Glomerular visceral epithelial cell (primary cell): ENCODE measurements around the gene TMED4.
"Not testable (repeated sequence)": the region's sequence is repeated elsewhere in the genome, so short reads cannot be mapped to it uniquely, and the experiment has no call there.

Experiments
- DNase-seq: peaks from one replicate; pipeline ENCODE4 v3.0.0-alpha.2; 2016; ENCODE audit errors: extremely low spot score

The TMED4 gene

DNA sequence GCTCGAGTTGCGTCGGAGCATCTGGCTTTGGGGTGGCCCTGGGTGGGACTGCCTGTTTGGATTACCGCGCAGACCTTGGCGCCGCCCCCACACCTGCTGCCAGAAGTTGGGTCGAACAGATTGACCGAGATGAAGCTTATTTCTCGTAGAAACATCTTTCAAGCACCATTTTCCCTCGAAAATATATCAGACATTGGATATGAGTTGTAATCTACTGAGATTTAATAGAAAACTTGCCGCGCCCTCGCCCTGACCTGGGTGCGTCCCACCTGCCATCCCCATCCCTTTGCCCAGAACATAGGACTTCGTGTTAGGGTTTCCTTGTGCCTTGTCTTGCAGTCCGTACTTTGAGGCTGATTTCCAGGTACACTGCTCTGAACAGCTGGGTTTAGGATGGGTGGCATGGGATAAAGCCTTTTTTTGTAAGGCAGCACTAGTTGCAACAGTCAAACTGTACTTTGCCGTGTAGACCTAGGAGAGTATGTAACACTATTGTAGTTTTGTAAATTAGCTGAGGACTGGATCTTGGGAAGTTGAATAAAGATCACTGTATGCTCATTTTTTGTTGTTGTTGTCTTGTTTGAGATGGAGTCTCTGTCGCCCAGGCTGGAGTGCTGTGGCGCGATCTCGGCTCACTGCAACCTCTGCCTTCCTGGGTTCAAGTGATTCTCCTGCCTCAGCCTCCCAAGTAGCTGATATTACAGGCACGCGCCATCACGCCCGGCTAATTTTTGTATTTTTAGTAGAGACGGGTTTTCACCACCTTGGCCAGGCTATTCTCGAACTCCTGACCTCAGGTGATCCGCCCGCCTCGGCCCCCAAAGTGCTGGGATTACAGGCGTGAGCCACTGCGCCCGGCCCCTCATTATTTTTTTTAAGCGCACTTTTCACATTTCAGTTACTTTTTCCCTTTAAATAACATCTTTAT is 25.4 kb upstream of the TMED4 start:
- DNase-seq: no peak

DNA sequence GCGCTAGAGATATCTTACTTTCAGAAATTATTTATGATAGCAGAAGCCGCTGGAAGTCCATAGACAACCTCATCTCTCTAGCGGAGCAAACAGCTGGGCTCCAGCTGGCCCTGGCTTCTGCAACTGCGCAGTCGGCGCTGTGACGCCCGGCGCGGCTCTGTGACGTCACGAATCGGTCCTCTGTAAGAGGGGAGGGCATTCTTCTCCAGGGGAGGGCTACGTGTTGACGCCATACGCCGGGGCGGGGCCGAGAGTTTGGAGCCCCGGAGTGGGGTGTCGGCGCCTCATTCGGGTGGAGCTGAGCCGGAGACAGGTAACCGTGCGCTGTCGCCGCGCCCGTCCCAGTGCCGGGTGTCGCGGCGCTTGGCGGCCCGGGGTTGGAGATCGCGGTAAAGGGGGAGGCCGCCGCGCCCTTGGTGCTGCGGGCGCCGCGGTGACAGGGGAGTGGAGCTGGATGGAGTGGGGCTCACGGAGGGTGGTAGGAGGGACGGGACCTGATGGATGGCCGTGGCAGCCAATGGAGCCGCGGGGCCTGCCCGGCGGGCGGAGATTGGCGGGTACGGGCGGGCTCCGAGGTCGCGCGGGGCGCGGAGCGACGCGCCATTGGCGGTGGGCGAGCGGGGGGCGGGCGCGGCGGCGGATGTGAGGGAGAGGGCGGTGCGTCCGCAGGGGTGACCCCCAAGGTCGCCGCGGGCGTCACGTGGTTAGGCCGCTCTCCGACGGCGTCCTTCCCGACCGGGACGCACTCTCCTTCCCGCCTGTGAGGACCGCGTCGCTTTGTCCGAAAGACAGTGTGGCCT is 24.5 kb upstream of the TMED4 start, which contains the start of gene OGDH:
TSS of gene OGDH (plus strand) at position 287 of the 800 bp plus-strand sequence. CDS start 17,717 bp downstream, outside the sequence.
- DNase-seq: peak; percentile 97

DNA sequence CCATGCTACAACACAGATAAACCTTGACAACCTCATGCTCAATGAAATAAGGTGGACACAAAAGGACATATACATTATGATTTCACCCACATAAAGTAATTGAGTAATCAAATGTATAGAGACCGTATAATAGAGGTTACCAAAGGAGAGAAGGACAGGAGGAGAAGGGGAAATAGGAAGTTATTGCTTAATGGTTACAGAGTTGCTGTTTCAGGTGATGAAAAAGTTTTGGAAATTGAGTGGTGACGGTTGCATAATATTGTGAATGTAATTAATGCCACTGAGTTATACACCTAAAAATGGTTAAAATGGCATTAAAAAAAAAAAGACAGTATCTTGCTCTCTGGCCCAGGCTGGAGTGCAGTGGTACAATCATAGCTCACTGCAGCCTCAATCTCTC is 22.9 kb upstream of the TMED4 start:
- no peak for DNase-seq

DNA sequence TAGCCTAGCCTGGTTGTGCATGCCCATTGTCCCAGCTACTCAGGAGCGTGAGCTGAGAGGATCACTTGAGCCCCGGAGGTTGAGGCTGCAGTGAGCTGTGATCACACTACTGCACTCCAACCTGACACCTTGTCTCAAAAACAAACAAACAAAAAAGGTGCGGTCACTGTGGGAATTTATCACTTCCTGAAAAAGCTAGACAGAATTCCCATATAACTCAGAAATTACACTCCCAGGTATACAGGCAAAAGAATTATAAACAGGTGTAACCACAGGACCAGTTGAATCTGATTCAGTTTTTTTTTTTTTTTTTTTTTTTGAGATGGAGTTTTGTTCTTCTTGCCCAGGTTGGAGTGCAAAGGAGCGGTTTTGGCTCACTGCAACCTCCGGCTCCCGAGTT is 21.2 kb upstream of the TMED4 start:
- DNase-seq: no peak

DNA sequence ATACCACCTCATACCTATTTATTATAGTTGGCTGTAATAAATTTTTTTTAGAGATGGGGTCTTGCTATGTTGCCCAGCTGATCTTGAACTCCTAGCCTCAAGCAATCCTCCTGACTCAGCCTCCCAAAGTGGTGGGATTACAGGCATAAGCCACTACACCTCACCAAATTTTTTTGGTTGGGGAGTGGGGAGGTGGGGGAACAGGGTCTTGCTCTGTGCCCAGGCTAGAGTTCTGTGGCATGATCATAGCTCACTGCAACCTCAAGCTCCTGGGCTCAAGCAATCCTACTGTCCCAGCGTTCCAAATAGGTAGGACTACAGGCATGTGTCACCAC is 20.5 kb upstream of the TMED4 start:
- no peak for DNase-seq

DNA sequence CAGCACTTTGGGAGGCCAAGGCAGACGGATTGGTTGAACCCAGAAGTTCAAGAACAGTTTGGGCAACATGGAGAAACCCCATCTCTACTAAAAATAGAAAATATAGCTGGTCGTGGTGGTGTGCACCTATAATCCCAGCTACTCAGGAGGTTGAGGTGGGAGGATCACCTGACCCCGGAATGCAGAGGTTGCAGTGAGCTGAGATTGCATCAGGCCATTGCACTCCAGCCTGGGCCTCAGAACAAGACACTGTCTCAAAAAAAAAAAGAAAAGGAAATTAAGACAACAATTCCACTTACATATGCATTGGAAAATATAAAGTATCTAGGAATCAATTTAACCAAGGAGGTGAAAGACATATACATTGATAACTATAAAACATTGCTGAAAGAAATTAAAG is 17.2 kb upstream of the TMED4 start:
- DNase-seq: no peak

DNA sequence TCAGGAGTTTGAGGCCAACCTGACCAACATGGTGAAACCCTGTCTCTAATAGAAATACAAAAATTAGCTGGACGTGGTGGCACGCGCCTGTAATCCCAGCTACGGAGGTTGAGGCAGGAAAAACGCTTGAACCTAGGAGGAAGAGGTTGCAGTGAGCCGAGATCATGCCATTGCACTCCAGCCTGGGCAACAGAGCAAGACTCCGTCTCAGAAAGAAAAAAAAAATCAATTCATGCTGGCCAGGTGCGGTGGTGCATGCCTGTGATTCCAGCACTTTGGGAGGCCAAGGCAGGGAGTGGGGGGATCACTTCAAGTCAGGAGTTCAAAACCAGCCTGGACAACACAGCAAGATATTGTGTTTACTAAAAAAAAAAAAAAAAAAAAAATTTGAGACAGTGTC is 15.2 kb upstream of the TMED4 start:
- not testable (repeated sequence) for DNase-seq

DNA sequence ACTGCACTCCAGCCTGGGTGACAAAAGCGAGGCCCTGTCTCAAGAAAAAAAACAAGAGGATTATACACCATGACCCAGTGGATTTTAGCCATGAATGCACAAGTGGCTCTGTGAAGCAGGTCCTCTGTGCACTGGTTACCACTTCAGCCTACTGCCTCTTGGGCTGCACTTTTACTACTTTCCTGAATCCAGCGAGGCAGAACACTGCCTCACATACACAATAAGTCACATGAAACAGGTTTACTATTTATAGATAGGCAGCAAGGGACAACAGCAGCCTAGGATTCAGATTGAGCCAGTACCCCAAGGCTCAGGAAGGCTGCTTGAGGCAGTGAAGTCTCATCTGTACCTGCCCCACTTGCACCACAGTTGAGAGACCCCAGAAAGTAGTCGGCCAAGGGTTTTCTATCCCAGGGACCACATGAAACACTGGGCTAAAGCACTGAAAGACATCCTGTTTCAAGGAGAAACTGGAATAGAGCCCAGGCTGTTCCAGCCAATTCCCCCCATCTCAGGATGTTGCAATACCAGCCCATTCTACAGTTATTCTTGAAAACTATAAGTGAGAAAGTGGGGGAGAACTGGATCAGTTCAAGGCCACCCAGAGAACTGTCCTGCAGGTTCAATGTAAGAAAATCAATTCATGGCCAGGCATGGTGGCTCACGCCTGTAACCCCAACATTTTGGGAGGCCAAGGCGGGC is 14.1 kb upstream of the TMED4 start:
- DNase-seq: peak; percentile 29

DNA sequence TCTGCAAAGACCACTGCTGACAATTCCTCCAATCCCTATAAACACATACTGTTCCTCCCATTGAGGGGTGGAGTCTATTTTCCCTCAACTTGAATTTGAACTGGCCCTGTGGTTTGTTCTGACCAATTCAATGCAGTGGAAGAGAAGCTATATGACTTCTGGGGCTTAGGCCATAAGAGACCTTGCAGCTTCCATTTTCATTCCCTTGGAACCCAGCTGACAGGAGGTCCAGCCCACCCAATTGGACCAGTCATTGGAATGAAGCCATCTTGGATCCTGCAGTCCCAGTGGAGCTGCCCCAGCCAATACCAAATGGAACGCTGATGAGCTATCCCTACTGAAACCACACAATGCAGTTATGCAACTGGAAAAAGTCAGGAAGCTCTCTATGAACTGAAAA is 8.9 kb upstream of the TMED4 start:
- no peak for DNase-seq

DNA sequence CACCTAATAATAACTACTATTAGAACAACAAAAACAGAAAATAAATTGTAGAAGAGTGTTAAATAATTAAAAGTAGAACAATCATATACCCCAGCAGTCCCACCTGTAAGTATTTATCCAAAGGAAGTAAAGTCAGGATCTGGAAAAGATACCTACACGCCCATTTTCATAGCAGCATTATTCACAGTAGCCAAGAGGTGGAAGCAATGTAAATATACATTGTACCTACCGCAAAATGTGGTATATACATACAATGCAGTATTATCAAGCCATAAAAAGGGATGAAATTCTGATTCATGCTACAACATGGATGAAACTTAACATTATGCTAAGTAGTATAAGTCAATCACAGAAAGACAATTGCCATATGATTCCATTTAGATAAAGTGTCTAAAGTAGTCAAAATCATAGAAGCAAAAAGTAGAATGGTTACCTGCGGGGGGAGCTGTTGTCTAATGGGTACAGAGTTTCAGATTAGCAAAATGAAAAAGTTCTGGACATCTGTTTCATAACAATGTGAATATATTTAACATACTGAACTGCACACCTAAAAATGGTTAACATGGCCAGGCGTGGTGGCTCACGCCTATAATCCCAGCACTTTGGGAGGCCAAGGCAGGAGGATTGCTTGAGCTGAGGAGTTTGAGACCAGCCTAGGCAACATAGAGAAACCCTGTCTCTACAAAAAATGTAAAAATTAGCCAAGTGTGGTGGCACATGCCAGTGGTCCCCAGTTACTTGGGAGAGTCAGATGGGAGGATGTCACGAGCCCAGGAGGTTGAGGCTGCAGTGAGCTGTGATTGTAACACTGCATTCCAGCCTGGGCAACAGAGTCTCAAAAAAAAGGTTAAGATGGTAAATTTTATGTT is 6.0 kb upstream of the TMED4 start:
- peak; percentile 60 for DNase-seq

DNA sequence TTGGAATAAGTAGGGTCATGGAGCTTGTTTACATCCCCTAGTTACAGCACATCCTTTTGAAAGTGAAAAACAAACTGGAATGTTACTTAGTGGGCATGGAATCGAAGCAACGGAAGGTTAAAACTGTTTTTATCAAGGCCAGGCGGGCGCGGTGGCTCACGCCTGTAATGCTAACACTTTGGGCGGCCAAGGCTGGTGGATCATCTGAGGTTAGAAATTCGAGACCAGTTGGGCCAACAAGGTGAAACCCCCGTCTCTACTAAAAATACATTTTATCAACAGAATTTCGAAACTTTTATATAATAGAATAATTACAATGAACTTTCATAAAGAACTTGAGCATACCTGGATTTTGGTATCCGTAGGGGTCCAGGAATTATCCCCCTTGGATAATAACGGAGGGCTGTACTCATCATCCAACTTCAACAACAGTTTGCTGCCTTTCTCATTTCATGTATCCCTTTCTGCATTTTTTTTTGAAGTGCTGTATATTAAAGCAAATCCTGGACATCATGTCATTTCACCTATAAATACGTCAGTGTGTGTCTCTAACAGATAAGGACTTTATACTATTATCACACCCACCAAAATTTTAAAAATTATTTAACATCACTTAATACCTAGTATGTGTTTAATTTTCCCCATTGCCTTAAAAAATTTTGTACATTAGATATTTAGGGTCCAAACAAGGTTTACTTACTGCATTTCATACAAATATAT is 1.3 kb upstream of the TMED4 start:
- no peak for DNase-seq

DNA sequence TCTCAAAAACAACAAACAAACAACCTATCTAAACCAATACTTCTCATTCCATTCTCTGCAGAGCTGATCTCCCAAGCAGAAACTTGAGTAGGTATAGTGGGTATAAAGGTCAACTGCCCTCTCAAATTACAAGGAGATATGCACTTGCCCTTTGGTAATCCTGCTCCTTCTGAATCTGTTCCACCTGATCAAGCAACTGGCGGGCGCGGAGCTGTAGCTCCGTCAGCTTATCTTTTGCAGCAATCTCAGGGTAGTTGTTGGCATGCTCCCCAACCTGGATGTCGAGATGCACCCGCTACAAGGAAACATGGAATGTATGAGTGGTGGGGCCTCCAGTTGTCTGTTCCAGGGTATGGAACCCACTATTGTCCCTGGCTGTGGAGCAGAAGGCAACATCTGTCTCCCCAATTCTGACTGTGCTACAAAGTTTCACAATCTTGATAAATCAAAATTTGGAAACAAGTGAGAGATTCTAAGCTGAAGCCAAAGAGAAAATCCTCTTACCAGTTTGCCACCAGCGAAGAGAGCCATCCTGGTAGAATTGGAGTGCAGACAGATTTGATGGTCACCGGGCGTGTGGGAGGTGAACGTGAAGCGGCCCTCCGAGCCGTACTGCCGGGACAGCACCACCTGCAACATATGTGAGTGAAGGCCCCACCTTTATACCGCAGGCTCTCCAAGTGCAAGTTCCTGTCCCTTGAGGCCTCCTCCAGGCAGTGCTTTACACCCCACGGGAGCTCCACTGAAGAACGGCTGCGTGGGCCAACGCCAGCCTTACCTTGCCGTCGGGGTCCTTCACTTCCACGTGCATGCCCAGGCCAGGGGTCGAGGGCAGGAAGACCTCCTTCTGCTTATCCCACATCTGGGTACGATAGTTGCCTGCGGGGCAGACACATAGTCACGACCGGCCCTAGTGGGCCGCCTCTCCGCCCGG is 819 bp downstream of the TMED4 start:
- peak; percentile 30 for DNase-seq

DNA sequence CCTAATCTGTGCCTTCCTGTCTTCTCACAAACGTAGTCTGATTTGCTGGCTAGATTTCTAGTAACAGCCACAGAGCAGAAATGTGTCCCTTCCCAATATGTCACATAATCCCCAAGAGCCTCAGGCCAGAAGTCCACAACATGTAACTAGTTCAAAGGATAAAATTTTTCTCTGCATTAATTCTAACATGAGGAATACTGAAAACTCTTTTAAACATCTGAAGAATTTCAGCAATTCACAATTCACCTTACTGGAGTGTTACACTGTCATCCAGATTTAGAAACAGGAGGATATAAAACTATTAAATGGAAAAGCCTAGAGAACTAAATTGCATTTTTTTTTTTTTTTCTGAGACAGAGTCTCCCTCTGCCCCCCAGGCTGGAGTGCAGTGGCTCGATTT is 5.8 kb downstream of the TMED4 start:
- no peak for DNase-seq

DNA sequence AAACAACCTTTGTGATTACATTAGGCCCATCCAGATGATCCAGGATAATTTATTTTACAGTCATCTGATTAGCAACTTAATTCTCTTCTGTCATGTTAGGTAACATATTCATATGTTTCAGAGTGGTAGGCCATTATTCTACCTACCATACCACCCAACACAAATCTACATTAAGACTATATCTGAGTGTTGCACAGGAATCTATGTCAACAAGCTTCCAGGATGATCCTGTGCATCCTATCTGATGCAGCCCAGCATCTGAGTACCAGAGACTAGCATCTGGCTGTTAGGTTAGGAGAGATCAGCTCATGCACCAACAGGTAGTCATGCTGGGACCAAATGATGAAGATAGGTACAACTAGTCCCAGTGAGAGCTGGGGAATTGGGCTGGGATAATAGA is 7.0 kb downstream of the TMED4 start:
- DNase-seq: no peak

DNA sequence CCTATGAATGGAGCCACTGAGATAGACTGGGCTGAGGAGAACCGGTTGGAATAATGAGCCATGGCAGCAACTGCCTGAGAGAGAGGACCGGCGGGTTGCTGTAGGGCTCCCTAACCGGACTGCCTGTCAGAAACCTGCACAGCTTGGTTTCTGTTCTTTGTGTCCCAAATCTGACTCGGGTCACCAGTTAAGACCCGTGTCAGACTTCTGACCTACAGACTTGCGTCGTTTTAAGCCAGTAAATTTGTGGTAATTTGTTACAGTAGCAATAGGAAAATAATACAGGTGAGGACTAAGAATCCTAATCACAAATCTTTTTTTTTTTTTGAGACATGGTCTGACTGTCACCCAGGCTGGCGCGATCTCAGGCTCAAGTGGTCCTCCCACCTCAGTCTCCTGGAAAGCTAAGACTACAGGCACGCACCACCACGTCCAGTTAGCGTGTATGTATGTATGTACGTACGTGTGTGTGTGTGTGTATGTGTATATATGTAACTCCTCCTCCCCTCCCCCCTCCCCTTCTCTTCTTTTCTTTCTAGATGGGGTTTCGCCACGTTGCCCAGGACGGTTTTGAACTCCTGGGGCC is 7.7 kb downstream of the TMED4 start:
- no peak for DNase-seq

DNA sequence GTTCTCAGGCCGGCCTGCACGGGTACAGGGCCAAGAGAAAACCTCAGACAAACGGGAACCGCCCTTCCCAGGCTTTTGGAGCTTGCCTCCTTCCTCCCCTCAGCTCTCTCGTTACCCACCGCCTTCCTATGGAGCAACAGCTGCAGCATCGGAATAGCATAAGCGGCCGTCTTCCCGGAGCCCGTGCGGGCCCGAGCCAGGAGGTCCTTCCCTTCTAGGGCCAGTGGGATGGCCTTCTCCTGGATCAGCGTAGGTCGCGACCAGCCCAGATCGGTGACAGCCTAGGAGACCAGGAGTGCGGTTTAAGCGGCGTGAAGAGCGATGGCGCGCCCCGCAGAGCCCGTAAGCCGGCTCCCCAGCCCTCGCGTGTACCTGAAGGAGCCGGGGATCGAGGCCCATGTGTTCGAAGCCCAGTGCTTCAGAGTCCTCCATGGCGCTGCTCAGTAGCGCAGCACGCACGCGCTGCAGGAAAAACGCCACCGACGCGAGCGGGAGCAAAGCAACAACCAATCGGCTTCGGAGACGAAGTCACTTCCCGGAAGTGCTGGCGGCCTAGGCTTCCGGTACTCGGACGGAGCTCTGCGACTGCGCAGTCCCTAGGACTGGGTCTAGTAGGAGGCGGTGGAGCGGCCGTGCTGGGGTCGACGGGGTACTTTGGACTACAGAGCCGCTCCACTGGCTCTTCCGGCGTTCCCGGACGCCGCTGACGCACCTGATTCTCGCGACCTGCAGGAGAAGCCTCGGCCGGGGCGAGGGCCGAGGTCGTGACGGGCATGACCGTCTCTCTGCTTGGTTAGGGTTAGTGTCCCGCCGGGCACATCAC is 8.4 kb downstream of the TMED4 start, which contains the start of gene DDX56:
TSS of gene DDX56 (minus strand) at position 445 of the 823 bp plus-strand sequence. CDS start at position 432, 13 bp downstream.
- peak; percentile 93 for DNase-seq

DNA sequence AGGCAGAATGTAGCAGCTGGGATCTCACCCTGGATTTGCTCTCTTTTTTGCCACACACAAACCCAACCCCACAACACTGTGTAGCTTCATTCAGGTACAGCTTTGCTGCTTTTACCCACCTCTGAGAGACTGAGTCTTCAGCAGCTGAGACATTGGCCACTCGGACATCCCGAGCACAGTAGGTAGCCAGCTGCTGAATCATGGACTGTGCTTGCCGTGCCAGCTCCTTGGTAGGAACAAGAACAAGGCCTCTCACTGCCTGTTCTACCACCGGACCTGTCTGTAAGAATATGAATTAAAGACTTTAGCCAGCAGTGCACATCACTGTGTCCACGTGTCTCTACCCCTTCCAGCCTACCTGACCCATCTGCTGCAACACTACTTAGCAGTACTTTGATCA is 9.3 kb downstream of the TMED4 start:
- DNase-seq: no peak

DNA sequence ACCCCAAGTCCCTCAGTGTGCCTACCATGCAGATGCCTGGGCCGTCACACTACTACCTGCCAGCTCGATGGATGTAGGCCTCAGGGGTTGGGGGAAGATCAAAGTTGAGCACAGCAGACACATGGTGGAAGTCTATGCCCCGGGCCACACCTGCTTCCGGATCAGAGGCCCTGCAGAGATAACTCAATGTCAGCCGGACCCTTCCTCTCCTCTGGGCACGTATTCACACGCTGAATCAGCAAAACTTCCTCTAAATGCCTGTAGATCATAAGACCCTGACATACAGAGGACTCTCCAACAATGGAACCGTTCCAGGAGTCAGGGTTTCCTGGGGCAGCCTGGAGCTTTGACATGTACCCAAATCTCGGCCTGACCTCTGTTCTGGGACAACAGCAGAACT is 12.1 kb downstream of the TMED4 start:
- DNase-seq: no peak
